GM19238 (cell line): ENCODE data around the gene AFF3.
"Not testable (repeated sequence)": the region's sequence is repeated elsewhere in the genome, so short reads cannot be mapped to it uniquely, and the experiment has no call there.

Source experiments
- DNase-seq: peaks from one replicate; pipeline ENCODE4 v3.0.0; 2011; ENCODE audit warnings: low spot score; ENCODE audit not compliant: insufficient read length

The AFF3 gene

DNA sequence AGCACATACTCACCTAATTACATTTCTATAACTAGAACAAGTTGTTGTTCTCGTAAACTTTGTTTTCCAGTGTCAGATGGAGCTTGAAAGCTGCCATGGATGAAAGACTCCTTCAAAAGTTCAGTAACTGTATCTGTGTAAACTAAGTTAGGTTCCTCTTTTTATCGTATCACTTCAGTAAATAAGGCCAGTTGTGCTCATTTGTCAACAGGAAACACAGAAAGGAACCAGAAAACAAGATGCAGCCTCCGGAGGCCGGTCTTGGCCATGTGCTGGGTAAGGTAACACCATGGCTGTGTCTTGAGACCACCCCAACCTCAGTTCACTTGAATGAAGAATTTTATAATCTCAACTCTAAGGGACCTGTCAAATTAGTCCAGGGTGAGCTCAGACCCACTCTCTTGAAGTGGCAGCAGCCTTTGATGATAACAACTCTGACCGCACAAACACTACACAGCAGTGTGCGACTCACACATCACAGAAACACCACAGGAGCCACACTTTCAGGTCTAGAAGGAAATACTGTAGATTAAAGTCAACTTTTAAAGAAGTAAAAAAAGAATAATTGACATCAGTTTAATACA is 213.8 kb downstream of the AFF3 start:
- DNase-seq, result no peak

GRCh38 chr2:99927690-99928207 is 214.6 kb downstream of the AFF3 start:
- DNase-seq, result not testable (repeated sequence)

- DNase-seq, result no peak
Measured at GRCh38 chr2:99926986-99927385, 215.4 kb downstream of the AFF3 start.

DNA sequence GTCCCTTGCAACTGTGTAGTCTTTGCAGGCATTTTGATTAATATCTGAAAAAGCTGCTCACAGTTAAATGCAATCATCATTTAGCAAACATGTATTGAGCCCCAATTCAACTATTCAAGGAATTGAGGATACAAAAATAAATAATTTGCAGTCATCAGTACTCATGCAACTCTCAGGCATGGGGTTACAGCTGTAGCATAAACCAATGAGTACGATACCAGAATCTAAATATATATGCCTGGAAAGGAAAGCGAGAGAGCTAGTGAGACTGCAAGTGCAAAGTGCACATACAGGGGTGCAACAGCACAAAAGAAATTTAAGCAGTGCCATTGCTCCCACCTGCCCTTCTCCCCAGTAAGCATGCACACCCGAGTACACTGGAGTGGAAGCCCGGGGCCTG is 216.4 kb downstream of the AFF3 start:
- DNase-seq, result no peak

DNA sequence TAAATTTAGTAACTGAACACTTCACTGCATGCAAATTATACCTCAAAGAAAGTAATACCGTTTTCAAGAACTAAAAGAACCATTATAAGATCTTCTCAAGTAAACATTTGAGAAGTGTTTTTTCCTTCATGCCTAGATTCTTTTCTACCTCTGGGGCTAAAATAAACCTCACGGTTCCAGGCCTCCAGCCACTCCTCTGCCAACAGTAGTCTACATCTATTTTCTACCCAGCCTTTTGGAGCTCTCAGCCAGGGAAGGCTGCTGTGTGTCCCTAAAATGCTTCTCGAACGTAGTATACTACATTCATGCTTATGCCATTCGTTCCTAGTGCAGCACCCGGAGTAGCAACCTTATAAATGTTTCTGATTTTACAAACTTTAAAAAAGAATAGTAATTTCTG is 219.7 kb downstream of the AFF3 start:
- no peak for DNase-seq

DNA sequence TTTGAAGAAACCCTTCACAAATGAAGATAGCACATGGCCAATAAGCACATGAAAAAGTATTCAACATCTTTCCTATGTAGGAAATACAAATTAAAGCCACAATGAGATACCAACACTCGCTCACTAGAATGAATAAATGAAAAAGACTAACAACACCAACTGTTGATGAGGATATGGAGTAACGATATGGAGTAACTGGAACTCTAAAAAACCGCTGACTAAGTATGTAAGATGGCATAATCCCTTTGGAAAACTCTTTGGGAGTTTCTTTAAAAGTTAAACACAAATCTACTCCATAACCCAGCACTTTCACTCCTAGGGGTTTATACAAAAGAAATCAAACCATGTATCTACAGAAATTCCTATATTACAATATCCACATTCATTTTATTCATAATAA is 220.5 kb downstream of the AFF3 start:
- no peak for DNase-seq

DNA sequence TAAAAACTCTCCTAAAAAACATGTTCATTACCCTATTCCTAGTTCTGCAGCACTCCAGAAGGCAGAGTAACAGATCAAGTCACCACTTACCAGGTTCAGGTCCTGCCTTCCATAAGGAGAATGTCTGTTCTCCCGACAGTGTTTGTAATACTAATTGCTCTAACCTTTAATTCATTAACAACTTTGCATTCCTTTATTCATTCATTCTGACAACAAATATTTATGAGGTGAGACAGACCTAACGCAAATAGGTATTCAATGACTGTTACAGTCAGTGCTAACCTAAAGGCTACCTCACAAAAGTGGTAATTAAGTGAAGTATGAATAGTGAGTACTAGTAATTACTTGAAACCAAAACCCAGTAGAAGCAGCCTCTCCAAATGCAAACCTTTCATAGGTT is 224.0 kb downstream of the AFF3 start:
- no peak for DNase-seq

- no peak for DNase-seq
Measured at GRCh38 chr2:99915108-99915675, 227.2 kb downstream of the AFF3 start.

DNA sequence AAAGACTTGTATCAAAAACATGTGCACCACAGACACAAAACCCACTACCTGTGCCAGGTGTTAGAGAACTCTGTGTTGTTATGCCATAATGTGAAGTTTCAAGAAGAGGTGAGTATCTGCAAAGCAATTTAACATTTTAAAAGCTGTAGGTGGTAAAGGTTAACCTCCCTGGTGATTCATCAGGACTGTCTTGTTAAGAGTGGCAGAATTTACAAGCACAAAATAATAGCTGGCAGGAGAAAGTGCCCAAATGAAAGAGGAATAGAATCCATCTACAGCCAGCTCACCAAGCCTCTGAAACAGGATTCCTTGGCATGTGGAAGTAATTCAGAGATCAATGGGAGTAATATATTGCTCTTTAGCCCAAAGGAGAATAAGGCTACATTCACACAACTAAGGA is 230.7 kb downstream of the AFF3 start:
- DNase-seq, result no peak

DNA sequence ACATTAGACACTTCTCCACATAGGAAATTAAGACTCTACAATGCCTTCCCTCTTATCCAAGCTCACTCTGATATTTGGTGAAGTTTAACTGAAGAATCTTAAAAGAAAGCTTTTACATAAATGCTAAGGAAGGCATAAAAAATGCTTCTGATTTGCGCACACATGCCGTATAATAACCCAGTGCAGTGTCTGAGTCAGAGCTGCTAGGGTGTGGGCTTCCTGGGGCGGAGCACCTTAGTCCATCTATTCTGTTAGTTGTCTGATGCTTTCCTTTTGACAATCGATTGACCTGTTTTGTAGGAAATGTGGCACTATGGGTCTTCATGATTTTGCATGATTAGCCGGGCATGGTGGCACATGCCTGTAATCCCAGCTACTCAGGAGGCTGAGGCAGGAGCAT is 231.5 kb downstream of the AFF3 start:
- DNase-seq, result no peak

GRCh38 chr2:99905636-99906035 is 236.8 kb downstream of the AFF3 start:
- DNase-seq, result no peak

DNA sequence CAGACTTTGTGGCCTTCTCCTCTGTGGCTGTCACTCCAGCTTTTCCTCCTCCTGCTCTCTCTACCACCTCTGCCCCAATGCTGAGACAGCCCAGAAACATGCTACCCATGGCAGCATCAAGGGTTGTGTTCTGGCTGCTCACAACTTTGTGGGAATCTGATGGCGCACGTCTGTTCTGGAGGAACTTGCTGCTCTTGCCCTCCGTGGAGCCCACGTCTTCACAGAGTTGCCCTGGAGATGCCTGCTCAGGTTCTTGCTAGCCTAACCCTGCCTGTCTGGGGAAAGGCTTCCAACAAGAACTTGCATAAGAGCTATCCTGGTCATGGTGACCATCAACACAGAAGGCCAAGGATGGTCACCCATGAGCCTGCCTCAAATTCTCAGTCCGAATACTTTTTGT is 237.4 kb downstream of the AFF3 start:
- no peak for DNase-seq

- DNase-seq, result no peak
Measured at GRCh38 chr2:99903981-99904380, 238.4 kb downstream of the AFF3 start.

DNA sequence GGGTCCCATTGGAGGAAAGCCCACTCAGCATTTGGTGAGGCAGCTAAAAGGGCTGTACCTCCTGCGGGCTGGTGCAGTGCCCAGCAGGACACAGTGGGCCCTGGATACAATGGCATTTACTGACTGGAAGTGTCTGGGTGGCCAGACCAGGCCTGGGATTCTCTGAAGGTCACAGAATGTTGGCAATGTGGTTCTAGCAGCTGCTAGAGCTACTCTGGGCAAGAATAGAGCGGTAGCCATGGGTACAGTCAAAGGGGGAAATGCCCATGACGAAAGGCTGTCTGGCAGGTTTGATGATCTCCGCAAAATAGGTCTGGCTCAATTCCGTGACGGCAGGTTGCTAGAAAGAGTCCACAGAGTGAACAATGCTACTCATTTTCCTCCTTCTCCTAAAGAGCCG is 241.8 kb downstream of the AFF3 start:
- DNase-seq, result no peak

- no peak for DNase-seq
Measured at GRCh38 chr2:99899882-99900281, 242.5 kb downstream of the AFF3 start.

DNA sequence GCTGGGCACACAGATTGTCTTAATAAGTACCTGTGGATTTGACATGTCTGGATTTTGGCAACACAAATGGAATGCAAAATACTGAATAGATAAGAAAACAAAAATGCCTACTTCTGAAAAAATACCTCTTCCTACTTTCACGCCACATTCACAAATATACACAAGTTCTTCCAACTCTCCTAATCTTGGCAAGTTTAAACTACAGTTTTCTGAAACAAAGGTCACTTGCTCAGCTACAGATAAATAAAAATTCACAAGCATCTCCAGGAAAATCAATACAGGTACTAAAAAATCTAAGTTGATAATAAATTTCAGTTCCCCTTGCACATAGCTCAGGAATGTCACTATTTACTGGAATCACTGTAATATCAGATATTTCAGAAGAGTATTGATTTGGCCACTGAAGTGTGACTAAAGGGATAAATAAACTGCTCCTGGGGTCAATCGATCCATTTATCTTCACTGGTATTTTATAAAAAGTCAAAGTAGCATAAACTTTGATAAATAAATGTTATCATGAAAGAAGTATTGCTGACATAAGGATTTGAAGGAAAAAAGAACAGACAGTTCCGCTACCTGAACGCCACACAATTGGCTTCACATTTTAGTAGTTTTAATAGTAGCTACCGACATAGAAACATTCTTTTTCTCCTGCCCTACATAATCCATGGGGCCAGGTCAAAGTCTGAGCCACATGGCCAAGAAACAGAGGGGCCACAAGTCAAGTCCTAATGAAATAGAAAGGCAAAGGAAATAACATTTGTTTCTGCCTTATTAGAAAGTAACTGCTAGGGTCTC is 243.1 kb downstream of the AFF3 start:
- DNase-seq, result no peak

DNA sequence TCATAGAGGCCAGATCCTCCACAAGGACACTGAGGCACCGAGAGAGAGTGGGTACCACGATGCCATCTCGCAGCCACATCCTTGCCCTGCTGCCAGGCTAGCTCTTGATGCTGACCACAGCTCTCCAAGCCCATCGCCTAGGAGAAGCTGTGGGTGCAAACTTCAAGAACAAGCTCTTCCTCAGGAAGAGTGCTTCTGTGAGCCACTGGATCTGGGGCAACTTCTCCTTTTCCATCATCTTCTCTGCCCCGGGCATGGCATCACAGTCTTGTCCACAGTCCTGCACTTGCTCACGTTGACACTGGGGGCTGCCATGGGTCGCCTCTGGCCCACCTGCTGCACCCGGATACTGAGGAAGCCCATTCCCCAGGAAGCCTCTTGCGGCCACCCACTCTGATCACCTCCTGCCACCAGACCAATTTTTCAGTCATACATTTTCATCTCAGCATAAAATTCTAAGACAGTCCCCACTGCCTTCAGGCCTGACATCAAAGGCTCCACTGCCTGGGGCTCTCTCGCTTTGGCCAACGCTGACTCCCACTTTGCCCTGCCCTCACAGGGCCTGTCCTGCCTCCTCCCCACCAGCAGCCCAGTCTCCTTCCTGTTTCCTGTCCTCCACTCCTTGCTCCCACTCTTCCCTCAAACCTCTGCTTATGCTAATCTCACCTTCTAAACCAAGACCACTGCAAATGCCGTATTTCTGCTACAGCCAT is 243.9 kb downstream of the AFF3 start:
- no peak for DNase-seq

DNA sequence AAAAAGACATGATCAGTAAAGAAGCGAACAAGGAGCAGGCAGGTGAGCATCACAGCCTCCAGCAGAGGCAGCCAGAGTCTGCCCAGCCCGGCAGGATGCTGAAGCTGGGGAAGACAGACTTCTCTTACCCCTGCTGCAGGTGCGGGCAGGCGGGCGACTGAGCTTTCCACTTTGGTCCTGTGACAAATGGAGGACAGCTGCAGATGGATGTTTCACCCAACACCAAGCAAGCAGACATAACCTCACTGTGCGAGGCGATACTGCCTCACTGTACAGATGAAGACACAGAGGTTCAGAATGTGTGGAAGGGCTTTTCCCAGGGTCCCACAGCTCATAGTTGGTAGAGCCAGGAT is 251.0 kb downstream of the AFF3 start:
- DNase-seq, result no peak

DNA sequence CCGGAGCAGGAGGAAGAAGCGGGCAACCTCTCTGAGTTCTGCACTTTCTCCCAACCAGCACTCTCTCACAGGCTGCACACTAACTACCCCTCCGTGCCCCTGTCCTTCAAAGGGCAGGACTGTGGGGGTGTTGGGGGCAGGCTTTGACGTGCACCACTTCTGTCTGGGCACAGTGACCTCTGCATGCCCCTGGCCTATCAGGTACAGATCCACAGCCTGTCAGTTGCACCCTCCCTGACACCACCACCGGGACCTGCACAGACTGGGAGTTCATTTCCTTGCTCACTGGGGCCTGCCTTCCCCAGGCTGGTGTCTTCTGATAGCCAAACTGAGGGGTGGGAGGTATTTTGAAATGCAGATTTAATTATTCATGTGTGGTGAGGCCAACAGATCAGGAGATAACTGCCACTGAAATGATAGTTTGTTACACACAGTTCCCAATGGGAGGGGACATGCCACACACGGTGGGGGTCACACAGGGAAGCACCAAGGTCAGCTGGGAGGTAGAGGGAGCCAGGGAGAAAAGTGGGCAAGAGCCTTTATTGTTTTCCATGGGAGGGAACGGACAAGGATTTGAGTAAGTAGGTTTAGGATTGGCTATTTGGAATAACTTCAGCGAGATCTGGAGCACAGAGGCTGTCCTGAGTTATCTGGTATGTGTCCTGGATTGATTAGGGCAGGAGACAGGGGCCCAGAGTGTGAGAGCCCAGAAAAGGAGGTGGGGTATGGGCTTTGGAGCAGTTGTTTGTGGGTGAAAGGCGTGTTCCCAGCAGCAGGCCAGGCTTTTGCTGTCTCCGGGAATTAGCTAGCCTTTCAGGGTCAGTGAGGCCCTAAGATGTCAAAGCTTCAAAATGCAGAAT is 251.6 kb downstream of the AFF3 start:
- DNase-seq, result no peak

DNA sequence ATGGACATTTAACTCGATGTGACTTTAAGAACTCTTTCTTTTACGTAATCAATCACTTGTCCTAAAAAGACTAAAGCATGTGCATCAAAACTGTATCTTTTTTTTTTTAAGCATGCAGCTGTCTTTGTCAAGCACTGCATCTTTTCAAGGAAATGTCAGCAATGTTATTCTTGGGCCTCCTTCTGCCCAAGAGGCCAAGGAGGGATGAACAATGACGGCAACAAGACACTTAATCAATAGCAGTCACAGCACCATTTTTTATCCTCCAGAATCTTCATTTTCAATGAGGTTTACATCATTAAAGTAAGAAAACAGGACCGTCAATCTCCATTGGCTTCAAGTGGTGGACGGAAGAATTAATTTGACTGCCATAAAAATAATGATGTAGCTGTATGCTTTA is 253.8 kb downstream of the AFF3 start:
- no peak for DNase-seq

DNA sequence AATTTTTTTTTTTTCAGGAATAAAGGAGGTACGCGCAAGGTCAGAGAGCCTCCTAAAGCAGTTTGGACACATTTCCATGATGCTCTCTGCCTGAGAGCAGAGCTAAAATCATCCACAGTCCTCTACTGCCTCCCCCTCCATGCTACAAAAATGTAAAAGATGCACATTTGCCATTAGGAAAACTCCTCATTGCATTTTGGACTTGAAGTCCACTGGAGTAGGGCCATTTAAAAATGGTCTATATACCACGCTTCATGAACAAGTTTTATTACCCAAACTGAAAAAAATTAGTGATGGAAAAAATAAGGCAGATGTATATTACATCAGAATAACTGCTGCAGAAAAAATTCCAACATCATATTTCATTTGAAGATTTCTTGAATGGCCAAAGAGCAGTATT is 256.0 kb downstream of the AFF3 start:
- DNase-seq, result no peak
